NT2/D1 (cell line): ENCODE measurements around the gene ACVR1B.
A peak's percentile ranks its signal among the peaks of the same experiment; 100 is the strongest.

Experiments
- DNase-seq: peaks from one replicate; pipeline ENCODE4 v3.0.0-alpha.2; 2011; ENCODE audit warnings: low read depth, low spot score
- H3K27me3 ChIP-seq: 2 replicates; pipeline ENCODE4 v1.6.0; 2011; ENCODE audit warnings: mild to moderate bottlenecking; ENCODE audit not compliant: insufficient read length, insufficient read depth
- H3K36me3 ChIP-seq: 2 replicates; pipeline ENCODE4 v1.6.1; 2011; ENCODE audit warnings: mild to moderate bottlenecking, low read length, mixed read lengths; ENCODE audit not compliant: insufficient read depth, insufficient read length
- H3K4me1 ChIP-seq: 2 replicates; pipeline ENCODE4 v1.5.1; 2011; ENCODE audit not compliant: insufficient read depth, insufficient read length
- H3K4me3 ChIP-seq: 2 replicates; pipeline ENCODE4 v1.5.1; 2011; ENCODE audit warnings: low read depth; ENCODE audit not compliant: insufficient read length
- H3K9ac ChIP-seq: 2 replicates; pipeline ENCODE4 v1.6.0; 2011; ENCODE audit warnings: low read depth; ENCODE audit not compliant: insufficient read length
- H3K9me3 ChIP-seq: 2 replicates; pipeline ENCODE4 v1.5.1; 2011; ENCODE audit warnings: mild to moderate bottlenecking, low read length; ENCODE audit not compliant: insufficient read depth
- SUZ12 ChIP-seq: IDR thresholded peaks from 2 replicates; pipeline ENCODE4 v1.6.1; 2011; ENCODE audit not compliant: insufficient read length, insufficient read depth; ENCODE audit errors: extremely low read depth
- YY1 ChIP-seq: IDR thresholded peaks from 2 replicates; pipeline ENCODE4 v1.6.1; 2011; ENCODE audit not compliant: insufficient read length, insufficient read depth
- ZNF274 ChIP-seq: IDR thresholded peaks from 2 replicates; pipeline ENCODE4 v1.6.1; 2011; ENCODE audit warnings: mild to moderate bottlenecking, low read depth, low read length

Gene ACVR1B

DNA sequence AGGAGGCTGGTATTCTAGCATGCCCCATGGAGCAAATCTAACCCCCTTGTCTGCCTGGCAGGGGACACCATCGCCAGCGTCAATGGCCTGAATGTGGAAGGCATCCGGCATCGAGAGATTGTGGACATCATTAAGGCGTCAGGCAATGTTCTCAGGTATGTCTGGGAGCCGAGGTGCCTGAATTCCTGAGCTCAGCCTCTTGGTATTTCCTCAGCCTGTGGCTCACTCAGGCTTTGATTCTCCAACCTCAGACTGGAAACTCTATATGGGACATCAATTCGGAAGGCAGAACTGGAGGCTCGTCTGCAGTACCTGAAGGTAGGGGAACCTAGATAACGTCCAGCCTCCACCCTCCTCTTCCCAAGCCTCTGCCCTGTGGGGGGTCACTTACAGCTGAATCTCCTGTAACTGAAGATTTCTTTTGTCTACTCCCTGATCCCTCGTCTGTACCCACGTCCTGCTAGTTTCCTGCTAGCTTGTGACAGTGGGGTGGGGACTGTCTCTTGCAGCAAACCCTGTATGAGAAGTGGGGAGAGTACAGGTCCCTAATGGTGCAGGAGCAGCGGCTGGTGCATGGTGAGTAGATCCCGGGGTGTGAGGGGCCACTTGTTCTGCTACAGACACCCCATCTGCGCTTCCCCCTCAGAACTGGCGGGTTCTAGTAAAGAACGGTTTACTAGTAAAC, 62.3 kb downstream of the ACVR1B start:
- DNase-seq = no peak
- peaks cover 27% of the 10 kb centered on the region for H3K4me1 ChIP-seq
- no peaks in the 10 kb centered on the region; the same call in 1 of the 2 replicates for H3K9me3 ChIP-seq
- peaks cover 56% of the 10 kb centered on the region for H3K36me3 ChIP-seq
- peak overlapping the region; percentile 33 for H3K9ac ChIP-seq
- TF ChIP-seq SUZ12 (no peak), YY1 (no peak), ZNF274 (no peak)
- H3K27me3 ChIP-seq = no peaks in the 10 kb centered on the region
- no peak overlapping the region for H3K4me3 ChIP-seq

DNA sequence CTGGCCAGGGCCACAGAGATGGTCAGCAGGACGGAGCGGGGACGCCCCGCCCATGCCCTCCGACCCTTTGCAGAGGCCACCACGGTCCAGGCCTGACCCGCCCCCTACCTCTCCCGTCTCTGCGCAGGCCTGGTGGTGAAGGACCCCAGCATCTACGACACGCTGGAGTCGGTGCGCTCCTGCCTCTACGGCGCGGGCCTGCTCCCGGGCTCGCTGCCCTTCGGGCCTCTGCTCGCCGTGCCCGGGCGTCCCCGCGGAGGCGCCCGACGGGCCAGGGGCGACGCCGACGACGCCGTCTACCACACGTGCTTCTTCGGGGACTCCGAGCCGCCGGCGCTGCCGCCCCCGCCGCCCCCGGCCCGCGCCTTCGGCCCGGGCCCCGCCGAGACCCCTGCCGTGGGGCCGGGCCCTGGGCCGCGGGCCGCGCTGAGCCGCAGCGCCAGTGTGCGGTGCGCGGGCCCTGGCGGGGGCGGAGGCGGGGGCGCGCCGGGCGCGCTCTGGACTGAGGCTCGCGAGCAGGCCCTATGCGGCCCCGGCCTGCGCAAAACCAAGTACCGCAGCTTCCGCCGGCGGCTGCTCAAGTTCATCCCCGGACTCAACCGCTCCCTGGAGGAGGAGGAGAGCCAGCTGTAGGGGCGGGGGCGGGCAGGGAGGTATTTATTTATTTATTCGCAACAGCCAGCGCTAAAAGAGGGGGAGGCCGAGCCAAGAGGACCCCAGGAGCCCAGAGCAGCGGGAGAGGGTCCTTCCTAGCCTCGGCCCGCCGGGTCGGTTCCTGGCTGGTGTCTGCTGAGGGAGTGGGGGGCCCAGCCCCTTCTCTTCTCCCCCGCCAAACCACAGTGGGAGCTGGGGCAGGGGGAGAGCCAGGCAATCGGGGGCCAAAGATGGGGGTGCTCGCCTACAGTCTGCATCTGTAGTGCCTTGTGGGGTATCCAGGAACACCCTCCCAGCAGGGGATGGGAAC, 63.4 kb downstream of the ACVR1B start:
- Histone ChIP-seq H3K9ac (no peak overlapping the region), H3K4me3 (no peak overlapping the region), H3K36me3 (peaks cover 53% of the 10 kb centered on the region), H3K9me3 (no peaks in the 10 kb centered on the region; the same call in 1 of the 2 replicates), H3K27me3 (no peaks in the 10 kb centered on the region), H3K4me1 (peaks cover 23% of the 10 kb centered on the region)
- TF ChIP-seq ZNF274 = no peak
- TF ChIP-seq YY1 = no peak
- no peak for TF ChIP-seq SUZ12
- DNase-seq = no peak

DNA sequence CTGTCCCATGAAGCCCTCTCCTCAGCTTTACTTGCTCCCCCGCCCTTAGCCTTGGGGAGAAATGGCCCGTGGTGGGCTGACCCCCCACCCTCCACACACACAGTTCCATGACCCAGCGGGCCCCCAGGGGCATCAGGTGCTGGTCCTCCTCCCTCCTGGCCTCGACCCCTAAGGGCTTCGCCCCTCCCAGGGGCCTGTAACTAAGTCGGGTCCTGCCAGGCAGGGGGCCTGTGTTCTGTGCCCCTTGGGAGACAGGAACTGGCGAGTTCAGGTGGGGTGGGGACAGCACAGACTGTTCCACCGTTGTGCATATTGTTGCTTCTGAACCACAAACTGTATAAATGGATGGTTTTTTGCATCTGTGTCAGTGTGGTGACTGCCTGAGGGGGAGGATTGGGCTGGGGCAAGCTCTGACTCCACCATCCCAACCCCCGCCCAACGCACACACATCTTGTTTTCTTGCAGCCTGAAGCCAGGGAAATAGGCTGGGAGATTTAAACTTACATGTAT, 64.1 kb downstream of the ACVR1B start:
- Histone ChIP-seq H3K4me1 (peaks cover 23% of the 10 kb centered on the region), H3K9ac (no peak overlapping the region), H3K4me3 (no peak overlapping the region), H3K27me3 (no peaks in the 10 kb centered on the region), H3K36me3 (peaks cover 53% of the 10 kb centered on the region), H3K9me3 (no peaks in the 10 kb centered on the region; the same call in 1 of the 2 replicates)
- DNase-seq = no peak
- TF ChIP-seq SUZ12 (no peak), ZNF274 (no peak), YY1 (no peak)

DNA sequence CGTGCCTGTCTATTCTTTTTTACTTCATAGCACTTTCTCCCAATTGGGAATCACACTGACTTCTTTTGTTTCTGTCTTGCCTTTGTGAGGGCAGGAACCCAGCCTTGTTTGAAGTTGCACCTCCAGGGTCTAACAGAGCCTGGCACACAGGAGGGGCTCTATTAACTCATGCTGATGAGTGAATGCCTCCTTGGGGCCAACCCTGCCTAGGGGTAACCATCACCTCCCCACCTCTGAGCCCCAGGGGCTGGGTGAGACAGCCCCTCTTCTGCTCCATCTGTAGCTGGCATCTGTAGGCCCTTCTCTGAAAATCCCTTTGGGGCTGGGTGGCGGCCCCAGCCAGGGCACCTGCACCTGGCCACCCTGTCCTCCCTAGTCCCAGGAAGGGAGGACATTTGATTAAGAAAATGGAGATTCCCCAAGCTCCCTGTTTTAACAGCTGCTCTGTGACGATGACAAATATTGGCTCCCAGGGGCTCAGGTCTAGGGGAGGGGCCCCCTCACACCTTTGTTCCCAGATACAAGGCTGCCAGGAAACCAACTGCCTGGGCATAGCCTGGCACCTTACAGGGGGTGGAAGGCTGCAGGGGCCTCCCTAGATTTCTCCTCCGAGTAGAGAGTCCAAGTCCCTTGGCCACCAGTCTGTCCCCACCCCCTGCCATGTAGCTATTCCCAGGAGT, 67.1 kb downstream of the ACVR1B start:
- no peak for DNase-seq
- no peak overlapping the region for H3K9ac ChIP-seq
- peaks cover 18% of the 10 kb centered on the region for H3K27me3 ChIP-seq
- no peaks in the 10 kb centered on the region for H3K9me3 ChIP-seq
- TF ChIP-seq ZNF274 (no peak), SUZ12 (no peak), YY1 (no peak)
- peaks cover 19% of the 10 kb centered on the region for H3K4me1 ChIP-seq
- H3K36me3 ChIP-seq = peaks cover 27% of the 10 kb centered on the region
- no peak overlapping the region for H3K4me3 ChIP-seq

DNA sequence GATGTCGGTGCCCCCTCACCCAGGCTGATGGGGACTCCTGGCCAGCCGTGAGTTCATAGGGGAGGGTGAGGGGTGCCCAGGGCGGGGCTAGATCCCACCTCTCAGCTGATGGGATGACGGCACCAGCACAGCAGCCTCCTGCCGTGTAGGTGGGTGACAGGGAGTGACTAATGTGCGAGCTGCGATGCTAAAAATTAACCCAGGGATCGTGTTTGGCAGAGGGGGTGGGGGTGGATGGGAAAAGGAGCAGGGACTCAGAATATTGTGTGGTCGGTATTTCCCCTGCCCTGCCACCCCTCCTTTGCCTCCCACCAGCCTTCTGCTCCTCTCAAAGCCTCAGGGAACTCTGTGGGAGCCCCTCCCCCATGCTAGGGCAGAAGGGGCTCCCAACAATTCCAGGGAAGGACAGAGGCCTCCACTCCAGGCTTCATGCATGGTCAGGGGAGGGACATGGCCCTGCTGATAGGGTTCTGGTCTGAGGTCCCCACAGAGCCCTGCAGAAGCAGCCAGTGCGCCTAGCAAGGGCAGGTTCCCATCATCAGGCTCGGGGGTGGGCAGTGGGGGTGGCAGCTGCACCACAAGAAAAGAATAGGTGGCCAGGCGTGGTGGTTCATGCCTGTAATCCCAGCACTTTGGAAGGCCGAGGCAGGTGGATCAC, 67.7 kb downstream of the ACVR1B start:
- Histone ChIP-seq H3K4me1 (peaks cover 14% of the 10 kb centered on the region), H3K27me3 (peaks cover 22% of the 10 kb centered on the region), H3K9ac (peak overlapping the region; percentile 2), H3K36me3 (peaks cover 20% of the 10 kb centered on the region), H3K4me3 (no peak overlapping the region), H3K9me3 (no peaks in the 10 kb centered on the region)
- TF ChIP-seq SUZ12 = no peak
- TF ChIP-seq YY1 = no peak
- TF ChIP-seq ZNF274 = no peak
- DNase-seq = no peak

DNA sequence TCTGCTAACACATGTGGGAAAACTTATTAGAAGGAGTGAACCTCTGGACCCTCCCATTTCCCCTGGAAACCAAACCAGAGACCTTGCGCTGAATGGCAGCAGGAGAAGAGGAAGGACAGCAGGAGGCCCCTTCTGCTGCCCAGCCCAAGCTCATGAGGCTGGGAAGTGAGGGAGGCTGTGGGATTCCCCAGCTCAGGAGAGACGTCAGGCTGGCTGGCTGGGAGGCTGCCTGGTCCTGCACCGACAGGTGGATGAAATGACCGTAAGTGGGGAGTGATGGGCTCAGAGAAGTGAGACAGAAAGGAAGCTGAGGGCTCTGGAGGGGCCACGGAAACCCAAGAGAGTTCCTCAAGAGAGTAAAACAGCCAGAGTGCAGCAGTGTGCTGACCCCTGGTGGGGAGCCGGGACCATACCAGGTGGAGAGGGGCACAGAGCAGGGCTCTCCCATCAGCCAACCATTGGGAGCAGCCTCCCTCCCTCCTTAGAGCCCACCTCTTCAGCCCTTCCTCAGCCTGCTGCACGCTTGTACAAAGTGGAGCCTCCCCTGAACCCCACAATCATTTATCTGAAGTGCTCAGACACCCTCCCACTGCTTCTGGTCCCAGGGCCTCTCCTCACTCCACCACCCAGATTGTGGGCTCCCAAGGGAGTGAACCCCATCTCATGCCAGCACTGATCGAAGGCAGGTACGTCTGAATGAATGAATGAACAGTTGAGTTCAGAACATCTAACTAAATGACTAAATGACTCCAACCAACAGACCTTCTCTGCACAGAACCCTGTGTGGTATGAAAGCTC, 69.2 kb downstream of the ACVR1B start:
- H3K27me3 ChIP-seq = peaks cover 28% of the 10 kb centered on the region
- no peak overlapping the region for H3K4me3 ChIP-seq
- peak overlapping the region; percentile 6 for H3K9ac ChIP-seq
- DNase-seq = no peak
- peaks cover 9% of the 10 kb centered on the region for H3K4me1 ChIP-seq
- peaks cover 10% of the 10 kb centered on the region for H3K36me3 ChIP-seq
- TF ChIP-seq YY1 = no peak
- TF ChIP-seq SUZ12 = no peak
- TF ChIP-seq ZNF274 = no peak
- no peaks in the 10 kb centered on the region for H3K9me3 ChIP-seq
